Kidney epithelial cell (primary cell): ENCODE data around the gene SLC1A4. TPM values are rescaled to one million over a fixed set of nuclear protein-coding genes. Genes with fewer than 3 reads are reported as not detected.

Experiments used
- DNase-seq: peaks from one replicate; pipeline ENCODE4 v3.0.0-alpha.2; 2010; ENCODE audit warnings: low read depth
- H3K27me3 ChIP-seq: 2 replicates; pipeline ENCODE4 v1.6.0; 2011; ENCODE audit warnings: low read length; ENCODE audit not compliant: control insufficient read depth, insufficient read depth
- H3K36me3 ChIP-seq: 2 replicates; pipeline ENCODE4 v1.5.1; 2011; ENCODE audit warnings: low read length; ENCODE audit not compliant: control insufficient read depth, insufficient read depth
- H3K4me3 ChIP-seq: 2 replicates; pipeline ENCODE4 v1.5.1; 2011; ENCODE audit warnings: low read depth, mild to moderate bottlenecking, control low read depth, low read length
- total RNA-seq: library from RNA; depleted of rRNA; stranded (reverse); fragments of >200 nt; gene quantifications from 2 replicates; pipeline ENCODE4 v1.2.3, GENCODE V29; 2015
- TF ChIP-seq, protein P1 (sequence below): IDR thresholded peaks from 2 replicates; pipeline ENCODE4 v1.5.1; 2011; ENCODE audit warnings: mild to moderate bottlenecking, moderate library complexity, low read length, control low read depth, inconsistent platforms; ENCODE audit not compliant: insufficient read depth, poor library complexity, severe bottlenecking

The SLC1A4 gene
- total RNA-seq, 1 donor from 2014 or later = 45.0 TPM

DNA sequence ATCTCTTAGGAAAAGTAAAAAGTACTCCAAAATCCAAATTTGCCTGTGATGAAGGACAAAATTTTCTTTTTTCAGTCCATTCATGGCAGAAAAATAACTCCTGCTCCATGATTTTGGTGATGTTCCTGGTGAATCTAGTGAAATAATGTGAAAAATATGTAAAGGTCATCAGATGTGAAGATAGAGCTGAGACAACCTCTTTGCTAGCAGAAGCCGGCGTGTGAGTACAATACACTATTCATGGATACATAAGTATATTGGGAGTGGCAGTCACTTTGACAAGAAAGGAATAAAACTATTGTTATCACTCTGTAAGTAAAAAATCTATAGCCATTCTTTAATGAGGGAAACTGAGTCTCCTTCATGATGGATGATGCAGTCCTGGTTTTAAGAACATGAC is 6.3 kb upstream of the SLC1A4 start:
- Histone ChIP-seq H3K36me3 (no peaks in the 10 kb centered on the region), H3K27me3 (no peaks in the 10 kb centered on the region), H3K4me3 (no peak overlapping the region)
- TF ChIP-seq, protein P1, sequence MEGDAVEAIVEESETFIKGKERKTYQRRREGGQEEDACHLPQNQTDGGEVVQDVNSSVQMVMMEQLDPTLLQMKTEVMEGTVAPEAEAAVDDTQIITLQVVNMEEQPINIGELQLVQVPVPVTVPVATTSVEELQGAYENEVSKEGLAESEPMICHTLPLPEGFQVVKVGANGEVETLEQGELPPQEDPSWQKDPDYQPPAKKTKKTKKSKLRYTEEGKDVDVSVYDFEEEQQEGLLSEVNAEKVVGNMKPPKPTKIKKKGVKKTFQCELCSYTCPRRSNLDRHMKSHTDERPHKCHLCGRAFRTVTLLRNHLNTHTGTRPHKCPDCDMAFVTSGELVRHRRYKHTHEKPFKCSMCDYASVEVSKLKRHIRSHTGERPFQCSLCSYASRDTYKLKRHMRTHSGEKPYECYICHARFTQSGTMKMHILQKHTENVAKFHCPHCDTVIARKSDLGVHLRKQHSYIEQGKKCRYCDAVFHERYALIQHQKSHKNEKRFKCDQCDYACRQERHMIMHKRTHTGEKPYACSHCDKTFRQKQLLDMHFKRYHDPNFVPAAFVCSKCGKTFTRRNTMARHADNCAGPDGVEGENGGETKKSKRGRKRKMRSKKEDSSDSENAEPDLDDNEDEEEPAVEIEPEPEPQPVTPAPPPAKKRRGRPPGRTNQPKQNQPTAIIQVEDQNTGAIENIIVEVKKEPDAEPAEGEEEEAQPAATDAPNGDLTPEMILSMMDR = no peak
- DNase-seq = no peak

DNA sequence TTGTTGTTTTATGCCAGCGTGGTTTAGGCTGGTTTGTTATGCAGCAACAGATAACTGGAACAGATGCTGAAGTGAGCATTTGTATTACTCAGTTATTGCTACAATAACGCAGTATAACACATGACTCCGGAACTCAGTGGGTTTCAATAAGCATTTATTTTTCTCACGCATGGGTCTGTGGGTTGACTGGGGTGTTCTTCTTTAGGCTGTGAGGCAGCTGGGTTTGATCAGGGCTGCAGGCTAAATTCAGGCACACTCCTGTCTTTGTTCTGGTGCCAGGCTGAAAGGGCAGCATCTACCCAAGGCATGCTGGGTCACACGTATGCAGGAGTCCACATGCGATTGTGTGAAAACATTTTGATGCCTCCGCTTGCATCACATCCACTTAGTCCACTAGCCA is 3.8 kb upstream of the SLC1A4 start:
- Histone ChIP-seq H3K36me3 (no peaks in the 10 kb centered on the region), H3K27me3 (no peaks in the 10 kb centered on the region), H3K4me3 (no peak overlapping the region)
- no peak for DNase-seq
- TF ChIP-seq, protein P1 = no peak

DNA sequence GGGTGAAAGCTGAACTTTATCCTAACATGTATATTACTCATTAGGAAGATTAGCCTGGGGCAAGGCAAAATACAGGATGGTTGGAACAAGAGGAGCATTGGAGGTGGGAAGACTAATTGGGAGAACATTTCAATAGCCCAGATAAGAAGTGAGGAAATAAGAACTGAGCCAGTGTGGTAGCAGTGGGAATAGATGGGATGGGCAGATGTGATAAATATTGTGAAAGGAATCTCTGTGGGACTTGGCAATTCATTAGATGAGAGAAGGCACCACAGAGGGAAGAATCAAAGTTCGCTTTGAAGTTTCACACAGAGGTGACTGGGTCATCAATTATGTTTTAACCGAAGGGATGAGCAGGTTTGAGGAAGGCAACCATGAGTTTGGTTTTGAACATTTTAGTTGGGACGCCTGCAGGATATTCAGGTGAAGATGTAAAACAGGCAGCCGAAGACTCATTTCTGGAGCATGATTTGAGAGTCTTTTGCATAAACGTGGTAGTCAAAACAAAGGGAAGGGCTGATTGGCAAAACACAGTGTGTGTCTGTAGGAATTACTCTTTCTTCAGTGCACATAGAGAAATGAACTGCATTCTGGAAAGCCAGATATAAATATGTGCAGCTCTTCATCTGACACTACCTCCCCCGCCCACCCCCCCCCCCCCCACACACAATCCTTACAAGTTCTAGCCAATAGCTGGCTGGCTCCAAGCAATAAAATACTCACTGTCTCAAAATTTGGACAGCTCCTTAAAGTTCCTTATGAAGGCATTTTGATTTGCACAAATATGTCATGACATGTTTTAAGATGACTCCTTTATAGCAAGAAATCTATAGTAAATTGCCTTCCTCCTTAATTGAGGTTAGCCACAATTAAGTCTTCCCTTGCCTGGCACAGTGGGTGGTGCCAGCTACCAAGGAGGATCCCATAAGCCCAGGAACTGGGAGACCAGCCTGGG is 1.9 kb upstream of the SLC1A4 start:
- DNase-seq = no peak
- Histone ChIP-seq H3K4me3 (peak overlapping the region; percentile 83), H3K27me3 (no peaks in the 10 kb centered on the region), H3K36me3 (no peaks in the 10 kb centered on the region)
- TF ChIP-seq, protein P1 = no peak

DNA sequence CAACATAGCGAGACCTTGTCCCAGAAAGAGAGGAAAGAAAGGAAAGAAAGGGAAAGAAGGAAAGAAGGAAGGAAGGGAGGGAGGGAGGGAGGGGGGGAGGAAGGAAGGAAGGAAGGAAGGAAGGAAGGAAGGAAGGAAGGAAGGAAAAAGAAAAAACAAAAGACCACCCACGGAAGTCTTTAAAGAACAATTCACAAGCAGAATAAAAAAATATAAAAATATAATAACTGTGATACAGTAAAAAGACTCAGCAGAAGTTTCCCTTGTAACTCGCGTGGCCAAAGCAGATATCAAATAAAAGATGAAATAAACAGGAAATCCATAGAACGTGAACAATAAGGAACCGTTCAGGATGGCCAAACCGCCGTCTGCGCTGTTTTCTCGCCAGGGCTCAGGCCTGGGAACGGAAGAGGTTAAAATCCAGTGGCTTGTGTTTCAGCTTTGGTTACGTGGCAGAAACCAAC is 1.2 kb upstream of the SLC1A4 start:
- Histone ChIP-seq H3K4me3 (peak overlapping the region; percentile 83), H3K27me3 (no peaks in the 10 kb centered on the region), H3K36me3 (no peaks in the 10 kb centered on the region)
- TF ChIP-seq, protein P1 = no peak
- DNase-seq = no peak

DNA sequence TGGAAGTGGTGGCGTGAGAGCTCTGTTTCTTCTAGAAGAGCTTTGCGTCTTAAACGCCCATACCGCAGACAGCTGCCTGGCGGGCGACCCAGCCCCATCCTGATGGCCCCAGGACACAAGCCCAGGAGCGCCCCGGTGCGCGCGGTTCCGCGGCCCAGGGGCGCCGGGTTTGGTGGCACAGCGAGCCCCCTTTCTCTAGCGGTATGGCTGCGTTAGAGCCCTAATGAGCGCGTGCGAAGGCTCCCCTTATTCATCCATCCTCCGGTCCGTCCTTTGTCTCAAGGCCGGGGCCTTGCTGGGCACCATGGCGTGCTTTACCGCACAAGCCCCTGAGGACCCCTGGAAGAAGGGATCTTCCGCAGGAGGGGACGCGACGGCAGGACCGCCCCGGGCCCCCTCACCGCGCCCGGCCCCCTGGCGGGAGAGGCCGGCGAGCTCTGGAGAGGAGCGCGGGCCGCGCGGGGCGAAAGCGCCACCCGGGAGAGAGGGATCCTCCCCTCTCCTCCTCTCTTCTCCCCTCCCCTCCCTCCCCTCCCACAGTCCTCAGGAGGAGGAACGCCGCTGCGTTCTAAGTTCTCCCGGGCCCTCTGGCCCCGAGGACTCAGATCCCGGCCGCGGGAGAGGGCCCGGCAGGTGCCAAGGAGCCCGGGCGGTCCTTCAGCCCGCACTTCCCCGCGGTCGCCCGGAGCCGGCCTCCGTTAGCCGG is 626 bp upstream of the SLC1A4 start:
- peak; percentile 62 for DNase-seq
- Histone ChIP-seq H3K27me3 (no peaks in the 10 kb centered on the region), H3K4me3 (peak overlapping the region; percentile 83), H3K36me3 (no peaks in the 10 kb centered on the region)
- TF ChIP-seq, protein P1 = peak; percentile 29
